CD4-positive, alpha-beta T cell (primary cell): ENCODE results near the gene PHEX. TPM values are rescaled to one million over a fixed set of nuclear protein-coding genes. Genes with fewer than 3 reads are reported as not detected.

Experiments used
- ATAC-seq: fragments of 200-7000 bp; cut with Tn5 transposase; one replicate; pipeline ENCODE4 v1.10.0; 2022; ENCODE audit warnings: mild to moderate bottlenecking; ENCODE audit not compliant: poor library complexity
- CTCF ChIA-PET: fragments of 350-600 bp; sonication (Branson Sonifier 250); formaldehyde crosslinking; loops from one replicate; lab custom pipeline; 2021; ENCODE audit warnings: antibody characterized with exemption, inconsistent platforms; lab: Charles Lee
- POLR2A ChIA-PET: fragments of 350-600 bp; sonication (Branson Sonifier 250); formaldehyde crosslinking; loops from one replicate; lab custom pipeline; 2021; ENCODE audit warnings: antibody characterized with exemption, inconsistent platforms; lab: Charles Lee
- DNase-seq, 14 experiments: peaks; one replicate each; pipeline ENCODE4 v3.0.0-alpha.2; 2013 to 2020; ENCODE audit warnings: mixed read lengths in 2 of 14
- H3K27ac ChIP-seq, 2 donors: one replicate each; pipeline versions ENCODE4 v1.5.1 to v1.7.0; 2013; ENCODE audit warnings: low read length in 2 of 2, low read depth in 1 of 2, mild to moderate bottlenecking in 1 of 2
- H3K27me3 ChIP-seq, 2 experiments: 1 replicate in 1 of 2; 2 replicates in 1 of 2; pipeline versions ENCODE4 v1.6.1 to v1.7.0; 2013; ENCODE audit warnings: low read length in 2 of 2, control low read depth in 1 of 2, mild to moderate bottlenecking in 1 of 2, moderate library complexity in 1 of 2; ENCODE audit not compliant: insufficient read depth in 2 of 2, control insufficient read depth in 1 of 2
- H3K36me3 ChIP-seq: one replicate; pipeline ENCODE4 v1.6.1; 2013; ENCODE audit warnings: low read length, control low read depth; ENCODE audit not compliant: insufficient read depth
- H3K4me1 ChIP-seq: one replicate; pipeline ENCODE4 v1.6.1; 2013; ENCODE audit warnings: low read length, control low read depth; ENCODE audit not compliant: insufficient read depth
- H3K4me3 ChIP-seq: one replicate; pipeline ENCODE4 v1.5.1; 2013; ENCODE audit warnings: mild to moderate bottlenecking, low read length, moderate library complexity
- H3K9me3 ChIP-seq, 2 experiments: 1 replicate in 1 of 2; 2 replicates in 1 of 2; pipeline versions ENCODE4 v1.6.1 to v1.7.0; 2013; ENCODE audit warnings: low read length in 2 of 2, mild to moderate bottlenecking in 2 of 2, control low read depth in 1 of 2, moderate library complexity in 1 of 2; ENCODE audit not compliant: control insufficient read depth in 1 of 2, insufficient read depth in 1 of 2
- H3K27ac Mint-ChIP-seq: one replicate; pipeline ENCODE4 v1.8.0; 2020; ENCODE audit warnings: mixed read lengths
- H3K27me3 Mint-ChIP-seq: one replicate; pipeline ENCODE4 v1.8.0; 2021; ENCODE audit warnings: mixed read lengths
- H3K36me3 Mint-ChIP-seq: one replicate; pipeline ENCODE4 v1.8.0; 2021; ENCODE audit warnings: low read depth, mixed read lengths
- H3K4me1 Mint-ChIP-seq: one replicate; pipeline ENCODE4 v1.8.0; 2021; ENCODE audit warnings: low read depth, mixed read lengths
- H3K4me3 Mint-ChIP-seq: one replicate; pipeline ENCODE4 v1.8.0; 2020; ENCODE audit warnings: mild to moderate bottlenecking, mixed read lengths
- H3K9me3 Mint-ChIP-seq: one replicate; pipeline ENCODE4 v1.8.0; 2020; ENCODE audit warnings: mixed read lengths
- intact Hi-C, 2 experiments: fragments of 100-400 bp; cut with DNase I in 1 of 2; cut with micrococcal nuclease in 1 of 2; formaldehyde crosslinking; loops; one replicate each; pipeline versions ENCODE4 v1.15.1 to v1.9.0; 2023 to 2025; cut with DNase I, micrococcal nuclease
- total RNA-seq, 174 experiments: library from RNA in 2 of 174; stranded (reverse) in 2 of 174; gene quantifications; one replicate each; pipeline ENCODE4 v1.2.3 and lab custom pipeline; 2021 to 2026
- TF ChIP-seq, protein P1 (sequence below): fragments of 200-600 bp; IDR thresholded peaks from one replicate; pipeline ENCODE4 v1.8.0; 2022; ENCODE audit warnings: antibody characterized with exemption, mild to moderate bottlenecking

PHEX gene
- total RNA-seq, 2 experiments from 2014 or later, result 0.08 to 0.14 TPM

DNA sequence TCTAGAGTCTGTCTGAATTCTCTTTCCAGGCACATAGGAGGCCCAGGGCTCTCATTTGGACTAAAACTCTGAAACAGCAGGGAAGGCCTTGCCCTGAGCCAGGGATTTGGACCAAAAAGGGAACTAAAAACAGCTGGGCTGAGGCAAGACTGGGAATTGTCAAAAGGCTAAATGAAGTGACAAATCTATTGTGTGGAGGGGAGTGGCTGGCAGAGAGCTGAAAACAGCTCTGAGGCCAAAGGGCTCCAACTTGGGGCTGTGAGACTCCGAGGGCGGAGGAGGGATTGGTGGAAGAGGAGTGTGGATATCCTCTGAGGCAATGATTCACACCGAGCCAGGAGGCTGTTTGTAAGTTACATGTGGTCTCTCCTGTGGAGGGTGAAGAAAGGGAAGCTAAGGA lies 63.2 kb downstream of the PHEX start:
- ChIA-PET POLR2A (no interaction called here), CTCF (no interaction called here)
- H3K9me3 Mint-ChIP-seq, result no peaks in the 10 kb centered on the region

DNA sequence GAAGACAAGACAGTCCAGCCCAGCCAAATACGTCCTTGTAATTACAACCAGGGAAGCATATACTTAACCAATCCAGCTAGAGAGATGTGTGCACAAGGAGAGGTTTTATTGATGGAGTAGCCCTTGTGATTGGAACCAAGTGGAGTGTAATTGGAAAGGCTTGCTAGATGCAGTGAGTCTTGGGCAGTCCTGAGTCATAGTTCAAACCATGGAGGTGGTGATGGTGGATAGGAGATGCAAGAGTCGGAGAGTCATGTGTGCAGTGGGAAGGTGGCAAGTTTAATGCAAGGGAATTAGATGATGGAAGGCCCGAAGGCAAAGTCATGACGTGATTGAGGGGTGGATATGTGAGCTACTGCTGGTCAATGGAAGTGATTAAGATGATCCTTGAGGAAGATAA lies 63.7 kb downstream of the PHEX start:
- no peaks in the 10 kb centered on the region for H3K4me1 ChIP-seq
- H3K36me3 ChIP-seq, result no peaks in the 10 kb centered on the region
- H3K9me3 ChIP-seq, result no peaks in the 10 kb centered on the region
- POLR2A ChIA-PET, result no interaction called here
- Mint-ChIP-seq H3K4me3 (no peak overlapping the region), H3K9me3 (no peaks in the 10 kb centered on the region), H3K36me3 (no peaks in the 10 kb centered on the region), H3K4me1 (no peaks in the 10 kb centered on the region), H3K27me3 (no peaks in the 10 kb centered on the region), H3K27ac (no peak overlapping the region)
- CTCF ChIA-PET, result no interaction called here
- no peak for DNase-seq
- TF ChIP-seq, protein P1, sequence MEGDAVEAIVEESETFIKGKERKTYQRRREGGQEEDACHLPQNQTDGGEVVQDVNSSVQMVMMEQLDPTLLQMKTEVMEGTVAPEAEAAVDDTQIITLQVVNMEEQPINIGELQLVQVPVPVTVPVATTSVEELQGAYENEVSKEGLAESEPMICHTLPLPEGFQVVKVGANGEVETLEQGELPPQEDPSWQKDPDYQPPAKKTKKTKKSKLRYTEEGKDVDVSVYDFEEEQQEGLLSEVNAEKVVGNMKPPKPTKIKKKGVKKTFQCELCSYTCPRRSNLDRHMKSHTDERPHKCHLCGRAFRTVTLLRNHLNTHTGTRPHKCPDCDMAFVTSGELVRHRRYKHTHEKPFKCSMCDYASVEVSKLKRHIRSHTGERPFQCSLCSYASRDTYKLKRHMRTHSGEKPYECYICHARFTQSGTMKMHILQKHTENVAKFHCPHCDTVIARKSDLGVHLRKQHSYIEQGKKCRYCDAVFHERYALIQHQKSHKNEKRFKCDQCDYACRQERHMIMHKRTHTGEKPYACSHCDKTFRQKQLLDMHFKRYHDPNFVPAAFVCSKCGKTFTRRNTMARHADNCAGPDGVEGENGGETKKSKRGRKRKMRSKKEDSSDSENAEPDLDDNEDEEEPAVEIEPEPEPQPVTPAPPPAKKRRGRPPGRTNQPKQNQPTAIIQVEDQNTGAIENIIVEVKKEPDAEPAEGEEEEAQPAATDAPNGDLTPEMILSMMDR, result no peak
- intact Hi-C loops, result no loop called here
- H3K4me3 ChIP-seq, result no peak overlapping the region
- H3K27ac ChIP-seq, result no peak overlapping the region
- no peak for ATAC-seq
- no peaks in the 10 kb centered on the region for H3K27me3 ChIP-seq

More for the DNA sequence above, 63.2 kb downstream of the PHEX start:
- DNase-seq, result no peak
- Histone ChIP-seq H3K27me3 (no peaks in the 10 kb centered on the region), H3K4me3 (no peak overlapping the region), H3K4me1 (no peaks in the 10 kb centered on the region), H3K27ac (no peak overlapping the region), H3K36me3 (no peaks in the 10 kb centered on the region), H3K9me3 (no peaks in the 10 kb centered on the region)
- H3K4me3 Mint-ChIP-seq, result no peak overlapping the region
- intact Hi-C loops, result no loop called here
- TF ChIP-seq, protein P1, result no peak
- H3K4me1 Mint-ChIP-seq, result no peaks in the 10 kb centered on the region
- no peaks in the 10 kb centered on the region for H3K27me3 Mint-ChIP-seq
- no peak for ATAC-seq
- no peaks in the 10 kb centered on the region for H3K36me3 Mint-ChIP-seq
- no peak overlapping the region for H3K27ac Mint-ChIP-seq

DNA sequence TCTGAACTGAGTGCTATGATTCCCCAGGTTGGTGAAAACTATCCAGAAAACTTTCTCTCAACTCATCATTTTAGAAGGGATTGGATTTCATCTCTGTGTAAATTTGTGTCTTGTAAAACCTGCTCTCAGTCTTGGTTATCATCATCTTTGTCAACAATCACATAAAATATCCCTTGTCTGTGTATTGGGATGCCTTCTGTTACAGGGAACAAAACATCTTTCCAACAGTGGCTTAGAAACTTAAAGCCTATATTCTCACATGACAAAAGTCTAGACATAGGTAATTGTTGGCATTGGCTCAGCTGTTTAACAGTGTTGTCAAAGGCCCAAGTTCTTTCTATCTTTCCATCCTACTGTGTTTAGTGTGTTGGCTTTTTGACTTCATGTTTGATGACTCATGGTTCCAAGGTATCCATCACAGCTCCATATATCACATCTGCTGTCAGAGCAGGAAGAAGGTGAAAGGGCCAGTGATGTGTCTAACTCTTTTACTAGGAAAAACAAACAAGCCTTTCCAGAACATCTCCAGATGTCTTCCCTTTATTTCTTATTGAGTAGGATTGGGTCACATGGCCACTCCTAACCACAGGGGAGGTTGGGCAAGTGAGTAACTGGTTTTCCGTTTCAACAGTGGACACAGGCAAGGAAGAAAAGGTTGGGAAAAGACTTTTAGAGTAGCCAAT lies 65.0 kb downstream of the PHEX start:
- intact Hi-C loops, result no loop called here
- CTCF ChIA-PET, result no interaction called here
- no peaks in the 10 kb centered on the region for H3K4me1 ChIP-seq
- Mint-ChIP-seq H3K27ac (no peak overlapping the region), H3K4me3 (no peak overlapping the region), H3K36me3 (no peaks in the 10 kb centered on the region), H3K27me3 (no peaks in the 10 kb centered on the region), H3K4me1 (no peaks in the 10 kb centered on the region), H3K9me3 (no peaks in the 10 kb centered on the region)
- no peaks in the 10 kb centered on the region for H3K36me3 ChIP-seq
- no peak for ATAC-seq
- TF ChIP-seq, protein P1, result no peak
- no peaks in the 10 kb centered on the region for H3K27me3 ChIP-seq
- no peak for DNase-seq
- H3K4me3 ChIP-seq, result no peak overlapping the region
- POLR2A ChIA-PET, result no interaction called here
- no peaks in the 10 kb centered on the region for H3K9me3 ChIP-seq
- no peak overlapping the region for H3K27ac ChIP-seq
